Renal pelvis (tissue), 4 donors: Measurements from ENCODE around the gene C3. TPM values are rescaled to one million over a fixed set of nuclear protein-coding genes. Genes with fewer than 3 reads are reported as not detected.

Experiments used
- DNase-seq: peaks from one replicate; pipeline ENCODE4 v3.0.0-alpha.2; 2013
- polyA plus RNA-seq, 3 donors: library from polyadenylated mRNA; unstranded; fragments of 120-200 nt; gene quantifications; one replicate each; pipeline ENCODE4 v1.2.1, GENCODE V29; 2013; ENCODE audit not compliant: insufficient read length in 3 of 3

Gene C3
- polyA plus RNA-seq, 3 donors, result 20.1 to 23.3 (median 21.2) TPM

DNA sequence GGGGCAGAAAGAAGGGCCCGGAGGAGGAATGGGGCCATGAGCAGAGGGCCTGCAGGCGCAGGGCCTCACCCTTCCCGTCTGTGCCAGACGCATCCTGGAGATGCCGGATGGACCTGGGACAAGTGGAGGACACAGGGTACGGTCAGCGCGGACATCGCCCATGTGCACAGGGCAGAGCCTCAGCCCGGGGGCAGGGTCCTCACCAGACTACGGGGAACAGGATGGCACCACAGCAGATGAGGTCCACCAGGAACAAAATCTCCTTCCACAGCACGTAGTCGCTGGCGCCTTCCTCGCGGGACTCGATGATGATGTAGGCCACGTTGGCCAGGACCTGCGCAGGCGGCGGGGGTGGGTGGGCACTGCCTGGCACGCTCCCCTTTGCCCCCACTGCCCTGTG lies 11.4 kb upstream of the C3 start:
- DNase-seq, result no peak

DNA sequence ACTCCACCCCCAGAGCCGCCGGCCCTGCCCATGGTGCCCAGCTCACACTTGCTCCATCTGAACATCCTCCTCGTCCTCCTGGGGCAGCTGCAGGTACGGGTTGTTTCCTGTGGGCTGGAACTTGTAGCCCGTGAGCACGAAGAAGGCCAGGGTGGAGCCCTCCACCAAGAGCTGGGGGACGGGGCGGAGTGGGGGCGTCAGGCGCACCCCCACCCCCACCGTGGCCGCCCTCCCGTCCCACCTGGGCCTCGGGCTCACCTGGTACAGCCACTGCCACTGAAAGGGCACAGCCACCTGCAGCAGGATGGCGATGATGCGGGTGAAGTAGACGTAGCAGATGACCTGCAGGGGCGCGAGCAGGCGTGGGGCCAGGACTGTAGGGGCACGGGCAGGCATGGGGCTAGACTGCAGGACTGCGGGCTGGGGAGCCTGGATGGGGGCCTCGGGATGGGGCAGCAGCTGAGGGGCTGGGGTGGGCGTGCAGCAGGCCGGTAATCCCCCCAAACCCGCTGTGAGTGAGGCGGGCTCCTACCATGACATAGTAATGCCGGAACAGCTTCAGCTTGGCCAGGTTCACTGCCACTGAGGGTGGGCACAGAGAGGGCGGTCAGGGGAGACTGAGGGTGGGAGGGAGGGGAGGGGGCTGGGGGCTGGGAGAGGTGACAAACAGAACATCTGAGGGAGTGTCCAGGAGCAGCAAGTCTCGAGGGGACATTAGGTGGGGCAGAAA lies 10.7 kb upstream of the C3 start:
- no peak for DNase-seq

DNA sequence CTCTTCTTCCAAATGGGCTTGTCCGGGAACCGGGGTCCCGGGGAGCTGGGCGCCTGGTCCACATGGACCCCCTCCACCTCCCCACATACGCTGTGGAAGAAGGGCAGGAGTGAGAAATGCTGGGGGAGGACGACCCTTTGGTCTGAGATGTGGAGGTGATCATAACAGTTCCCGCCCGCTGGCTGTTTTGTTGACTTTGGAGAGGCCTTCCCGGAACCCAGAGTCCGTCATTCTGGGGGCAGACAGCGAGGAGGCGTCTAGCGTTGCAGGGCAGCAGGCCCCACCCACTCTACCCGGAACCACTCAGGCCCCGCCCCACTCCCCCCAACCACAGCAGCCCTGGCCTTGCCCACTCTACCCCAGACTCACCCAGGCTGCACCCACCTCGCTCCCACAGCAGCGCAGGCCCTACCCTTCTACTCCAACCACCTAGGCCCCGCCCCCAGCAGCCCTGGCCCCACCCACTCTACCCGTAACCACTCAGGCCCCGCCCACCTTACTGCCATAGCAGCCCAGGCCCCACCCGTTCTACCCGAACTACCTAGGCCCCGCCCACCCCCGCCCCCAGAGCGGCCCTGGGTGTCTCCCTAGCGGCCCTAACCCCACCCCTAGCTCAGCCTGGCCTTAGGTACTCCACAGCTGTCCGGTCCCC lies 9.8 kb upstream of the C3 start:
- no peak for DNase-seq

DNA sequence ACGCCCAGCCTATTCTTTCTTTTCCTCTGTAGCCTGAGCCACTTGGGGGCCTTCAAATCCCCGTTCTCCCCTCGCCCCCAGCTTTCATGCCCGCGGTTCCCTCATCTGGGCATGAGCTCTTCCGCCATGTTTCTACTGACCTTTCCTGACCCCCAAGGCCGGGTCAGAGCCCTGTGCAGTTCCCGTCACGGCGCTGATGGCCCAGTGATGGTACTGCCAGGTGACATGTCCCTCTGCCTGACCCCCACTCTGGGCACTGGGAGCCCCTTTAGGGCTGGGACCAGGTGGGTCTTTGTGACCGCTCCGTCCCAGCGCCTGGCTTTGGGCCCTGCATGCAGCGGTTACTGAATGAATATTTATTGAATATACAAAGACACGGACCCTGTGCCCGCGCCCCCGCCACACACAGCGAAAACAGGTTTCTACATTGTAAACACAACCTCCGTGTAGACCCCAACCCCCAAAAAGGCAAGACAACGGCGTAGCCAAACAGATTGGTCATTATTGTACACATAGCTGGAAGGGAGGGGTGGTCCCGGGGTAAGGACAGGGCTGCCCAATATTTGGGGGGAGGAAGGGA lies 9.2 kb upstream of the C3 start:
- DNase-seq, result no peak

DNA sequence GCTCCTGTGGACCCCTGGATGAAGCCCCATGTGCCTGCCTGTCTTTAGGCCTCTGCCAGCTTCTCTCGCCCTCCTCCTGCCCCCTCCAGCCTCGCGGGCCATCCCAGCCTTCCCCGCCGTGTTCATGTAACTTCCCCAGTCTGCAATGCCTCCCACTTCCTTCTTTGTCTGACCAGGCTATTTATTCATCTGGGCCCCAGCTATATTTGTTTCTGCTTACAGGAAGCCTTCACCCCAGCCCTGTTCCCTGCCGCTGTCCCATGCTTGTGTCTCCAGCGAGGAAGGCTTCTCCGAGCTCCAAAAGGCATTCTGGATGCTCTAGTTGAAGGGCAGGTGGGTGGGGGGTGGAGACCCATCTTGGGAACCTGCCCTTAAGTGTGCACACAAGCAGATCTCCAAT lies 7.9 kb upstream of the C3 start:
- no peak for DNase-seq

DNA sequence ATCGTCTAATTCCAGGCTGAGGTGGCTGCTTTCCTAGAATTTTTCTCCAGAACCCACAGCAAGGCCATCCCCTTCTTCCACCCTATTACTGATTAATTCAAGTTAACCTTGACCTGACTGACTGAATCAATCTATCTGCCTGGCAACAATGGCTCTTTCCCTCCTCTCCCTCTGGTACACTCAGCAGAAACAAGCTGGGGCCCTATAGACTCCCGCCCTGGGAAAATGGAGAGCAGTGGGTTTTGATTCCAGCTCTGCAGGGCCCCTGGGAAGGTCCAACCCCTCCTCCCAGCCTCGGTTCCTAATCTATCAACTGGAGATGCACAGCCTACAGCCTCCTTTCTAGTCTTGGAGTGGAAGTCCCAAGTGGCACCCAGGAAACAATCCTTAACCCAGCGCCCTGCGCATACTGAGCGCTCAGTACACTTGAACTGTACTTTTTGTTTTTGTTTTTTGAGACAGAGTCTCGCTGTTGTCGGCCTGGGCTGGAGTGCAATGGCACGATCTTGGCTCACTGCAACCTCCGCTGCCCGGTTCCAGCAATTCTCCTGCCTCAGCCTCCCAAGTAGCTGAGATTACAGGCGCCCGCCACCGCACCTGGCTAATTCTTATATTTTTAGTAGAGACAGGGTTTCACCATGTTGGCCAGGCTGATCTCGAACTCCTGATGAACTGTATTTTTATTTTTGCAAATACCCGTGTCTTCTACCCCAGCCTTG lies 5.2 kb upstream of the C3 start:
- no peak for DNase-seq

DNA sequence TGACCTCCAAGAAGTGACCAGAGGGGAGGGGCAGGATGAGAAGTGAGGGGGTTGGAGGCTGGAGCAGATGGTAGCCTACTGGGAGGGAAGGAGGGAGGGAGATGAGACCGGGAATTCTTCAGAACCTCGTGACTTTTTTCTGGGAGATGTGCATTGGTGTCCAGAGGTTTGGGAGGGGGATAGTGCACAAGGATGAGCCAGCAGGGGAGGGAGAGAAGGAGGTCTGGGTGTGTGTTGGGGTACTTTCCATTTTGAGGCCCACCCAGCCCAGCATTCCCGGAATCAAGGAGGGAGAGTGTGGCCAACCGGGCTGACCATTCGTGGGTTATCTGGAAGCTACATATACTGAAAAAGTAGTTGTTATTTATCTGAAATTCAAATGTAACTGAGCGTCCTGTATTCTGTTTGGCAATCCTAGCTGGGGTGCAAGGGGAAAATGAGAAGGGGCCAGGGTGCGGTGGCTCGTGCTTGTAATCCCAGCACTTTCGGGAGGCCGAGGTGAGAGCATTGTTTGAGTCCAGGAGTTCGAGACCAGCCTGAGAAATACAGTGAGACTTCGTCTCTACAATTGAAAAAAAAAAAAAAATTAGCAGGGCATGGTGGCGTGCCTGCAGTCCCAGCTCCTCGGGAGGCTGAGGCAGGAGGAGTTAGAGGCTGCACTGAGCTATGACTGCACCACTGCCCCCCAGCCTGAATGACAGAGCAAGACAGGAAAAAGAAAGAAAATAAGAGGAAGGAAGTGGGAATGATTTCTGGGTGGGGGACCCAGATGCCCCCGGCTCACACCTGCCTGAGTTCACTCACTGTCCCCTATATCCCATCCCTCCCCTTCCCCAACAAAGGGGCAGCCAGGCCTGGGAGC lies 4.4 kb upstream of the C3 start:
- no peak for DNase-seq

DNA sequence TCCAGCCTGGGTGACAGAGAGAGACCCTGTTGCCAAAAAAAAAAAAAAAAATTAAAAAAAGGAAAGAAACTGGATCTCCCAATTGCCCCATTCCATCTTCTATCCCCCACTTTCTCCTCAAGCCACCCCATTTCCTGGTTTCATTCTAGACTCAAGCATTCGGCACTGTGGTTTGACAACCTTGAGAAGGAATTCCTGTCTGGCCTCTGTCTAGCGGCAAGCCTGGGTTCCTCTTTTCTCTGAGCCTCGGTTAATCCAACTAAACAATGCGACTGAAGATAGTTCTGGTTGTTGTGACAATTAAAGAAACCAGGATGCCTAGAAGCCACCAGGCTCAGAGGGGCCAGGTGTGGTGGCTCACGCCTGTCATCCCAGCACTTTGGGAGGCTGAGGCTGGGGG lies 3.3 kb upstream of the C3 start:
- no peak for DNase-seq

DNA sequence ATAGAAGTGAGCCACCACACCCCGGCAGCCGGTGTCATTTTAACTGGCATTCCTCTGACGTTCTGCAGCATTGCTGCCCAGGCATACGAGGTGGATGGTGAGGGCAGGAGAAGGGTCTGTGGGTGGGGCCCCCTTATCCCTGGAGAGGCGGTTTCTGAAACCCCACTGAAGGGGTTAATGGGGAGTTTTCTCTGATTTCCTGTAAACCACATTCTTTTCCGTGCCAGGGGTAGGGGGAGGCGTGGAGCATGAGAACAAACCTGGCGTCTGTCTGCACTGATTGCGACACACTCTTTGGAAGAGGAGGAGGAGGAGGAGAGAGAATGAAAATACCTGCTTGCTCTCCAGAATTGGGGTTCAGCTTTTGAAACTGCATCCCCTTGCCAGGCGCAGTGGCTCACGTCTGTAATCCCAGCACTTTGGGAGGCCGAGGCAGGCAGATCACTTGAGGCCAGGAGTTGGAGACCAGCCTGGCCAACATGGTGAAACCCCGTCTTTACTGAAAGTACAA lies 2.7 kb upstream of the C3 start:
- no peak for DNase-seq

DNA sequence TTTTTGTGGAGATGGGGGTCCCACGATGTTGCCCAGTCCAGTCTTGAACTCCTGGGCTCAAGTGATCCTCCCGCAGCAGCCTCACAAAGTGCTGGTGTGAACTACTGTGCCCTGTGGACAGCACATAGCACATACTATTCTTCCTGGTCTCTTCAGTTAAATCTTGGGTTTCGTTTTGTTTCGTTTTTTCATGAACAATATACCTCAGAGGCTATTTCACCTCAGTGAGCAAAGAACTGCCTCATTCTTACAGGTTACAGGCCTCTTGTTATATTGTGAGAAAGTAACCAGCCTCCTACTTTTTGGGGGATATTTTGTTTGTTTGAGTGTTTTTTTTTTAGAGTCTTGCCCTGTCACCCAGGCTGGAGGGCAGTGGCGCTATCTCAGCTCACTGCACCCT lies 1.3 kb upstream of the C3 start:
- no peak for DNase-seq

DNA sequence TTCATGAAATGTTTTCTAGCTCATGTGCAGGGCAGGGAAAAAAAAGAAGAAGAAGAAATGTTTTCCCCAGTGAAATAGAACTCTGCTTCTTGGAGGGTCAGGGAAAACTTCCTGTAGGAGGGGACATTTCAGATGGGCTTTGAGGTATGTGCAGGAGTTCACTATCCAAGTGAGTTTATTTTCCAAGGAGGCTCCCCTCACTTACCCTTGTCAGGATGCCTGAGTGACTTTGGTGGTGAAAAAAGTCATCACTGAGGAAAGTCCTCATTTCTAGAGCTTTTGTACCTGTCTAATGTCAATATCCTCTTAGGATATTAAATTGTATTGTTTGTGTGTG lies 656 bp upstream of the C3 start:
- no peak for DNase-seq

DNA sequence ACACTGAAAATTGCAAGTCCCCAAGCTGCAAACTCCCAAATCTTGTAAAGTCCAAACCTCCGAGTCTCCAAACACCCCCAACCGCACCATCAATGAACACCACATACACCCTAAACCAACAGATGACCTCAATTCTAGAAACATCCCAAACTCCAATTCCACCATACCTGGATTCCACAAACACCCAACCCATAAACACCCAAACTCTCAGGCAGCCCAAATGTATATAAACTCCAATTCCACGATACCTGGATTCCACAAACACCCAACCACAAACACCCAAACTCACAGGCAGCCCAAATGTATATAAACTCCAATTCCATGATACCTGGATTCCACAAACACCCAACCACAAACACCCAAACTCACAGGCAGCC lies 470 bp downstream of the C3 start:
- no peak for DNase-seq

DNA sequence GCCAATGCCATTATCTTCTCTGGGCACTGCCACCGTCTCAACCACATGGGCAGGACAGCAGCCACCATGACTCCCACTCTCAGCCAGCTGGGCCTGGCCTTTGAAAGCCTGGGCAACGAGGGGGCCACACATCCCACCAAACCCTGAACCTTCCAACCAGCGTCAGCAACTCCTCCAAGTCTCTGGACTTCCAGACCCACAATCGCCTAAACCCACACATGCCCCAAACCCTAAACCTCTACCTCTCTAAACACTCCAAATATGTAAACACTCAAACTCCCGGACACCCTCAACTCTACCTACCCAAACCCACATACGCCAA lies 949 bp downstream of the C3 start:
- DNase-seq, result no peak

DNA sequence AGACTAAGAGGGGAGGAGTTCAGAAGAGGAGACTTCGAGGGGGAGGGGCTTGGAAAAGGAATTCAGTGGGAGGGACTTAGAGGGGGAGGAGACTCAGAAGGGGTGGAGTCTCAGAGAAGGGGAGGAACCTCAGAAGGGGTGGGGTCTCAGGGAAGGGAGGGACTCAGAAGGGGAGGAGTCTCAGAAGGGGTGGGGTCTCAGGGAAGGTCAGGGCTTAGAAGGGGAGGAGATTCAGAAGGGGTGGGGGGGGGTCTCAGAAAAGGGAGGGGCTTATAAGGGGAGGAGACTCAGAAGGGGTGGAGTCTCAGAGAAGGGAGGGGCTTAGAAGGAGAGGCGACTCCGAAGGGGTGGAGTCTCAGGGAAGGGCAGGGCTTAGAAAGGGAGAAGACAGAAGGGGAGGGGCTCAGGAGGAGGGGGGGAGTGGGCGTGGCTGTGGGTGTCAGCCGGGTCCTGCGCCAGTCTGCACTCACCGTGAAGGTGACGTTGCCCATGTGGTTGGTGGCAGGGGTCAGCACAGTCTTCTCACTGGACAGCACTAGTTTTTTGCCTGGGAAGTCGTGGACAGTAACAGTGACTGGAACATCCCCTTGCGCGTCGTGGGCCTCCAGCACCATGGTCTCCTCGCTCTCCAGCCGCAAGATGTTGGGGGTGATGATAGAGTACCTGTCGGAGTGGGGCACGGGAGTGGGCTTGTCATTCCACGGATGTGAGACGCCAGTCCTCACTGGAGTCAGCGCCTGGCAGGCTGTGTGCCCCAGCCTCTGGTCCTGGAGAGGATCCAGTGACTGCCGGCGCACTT lies 1.5 kb downstream of the C3 start:
- DNase-seq, result no peak

DNA sequence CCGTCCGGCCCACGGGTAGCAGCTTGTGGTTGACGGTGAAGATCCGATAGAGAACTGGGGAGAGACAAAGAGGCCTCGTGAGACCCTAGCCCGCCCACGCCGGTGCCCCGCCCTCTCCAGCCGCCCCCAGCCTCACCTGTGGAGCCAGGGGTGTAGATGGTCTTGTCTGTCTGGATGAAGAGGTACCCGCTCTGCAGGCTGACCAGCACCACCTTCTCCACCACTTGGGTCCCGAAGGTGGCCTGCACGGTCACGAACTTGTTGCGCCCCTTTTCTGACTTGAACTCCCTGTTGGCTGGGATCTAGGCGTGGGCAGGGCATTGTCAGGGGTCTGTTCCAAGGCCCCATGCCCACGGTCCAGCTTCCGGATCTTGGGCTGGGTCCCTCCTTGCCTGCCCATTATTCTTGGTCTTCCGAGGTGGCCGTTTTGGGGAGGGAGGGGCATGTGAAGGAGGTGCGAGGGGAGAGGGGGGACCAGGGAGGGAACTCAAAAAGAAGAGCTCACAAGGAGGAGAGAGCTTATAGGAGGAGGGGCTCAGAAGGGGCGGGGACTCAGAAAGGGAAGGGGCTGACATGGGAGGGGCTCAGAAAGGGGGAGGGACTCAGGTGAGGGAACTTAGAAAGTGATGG lies 2.2 kb downstream of the C3 start:
- no peak for DNase-seq

DNA sequence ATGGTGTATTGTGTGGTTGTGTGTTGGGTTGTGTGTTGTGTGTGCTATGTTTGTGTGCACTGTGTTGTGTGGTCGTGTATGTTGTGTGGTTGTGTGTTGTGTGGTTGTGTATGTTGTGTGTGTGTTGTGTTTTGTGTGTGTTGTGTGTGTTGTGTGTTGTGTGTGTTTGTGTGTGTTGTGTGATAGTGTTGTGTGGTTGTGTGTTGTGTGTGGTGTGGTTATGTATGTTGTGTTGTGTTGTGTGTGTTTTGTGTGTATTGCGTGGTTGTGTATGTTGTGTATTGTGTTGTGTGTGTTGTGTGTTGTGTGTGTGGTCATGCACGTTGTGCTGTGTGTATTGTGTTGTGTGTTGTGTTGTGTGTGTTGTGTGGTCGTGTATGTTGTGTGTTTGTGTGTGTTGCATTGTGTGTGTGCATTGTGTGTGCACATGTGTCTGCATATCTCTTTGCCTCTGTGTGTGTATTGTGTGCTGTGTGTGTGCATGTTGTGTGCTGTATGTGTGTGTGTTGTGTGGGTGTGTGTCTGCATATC lies 2.9 kb downstream of the C3 start:
- DNase-seq, result no peak

DNA sequence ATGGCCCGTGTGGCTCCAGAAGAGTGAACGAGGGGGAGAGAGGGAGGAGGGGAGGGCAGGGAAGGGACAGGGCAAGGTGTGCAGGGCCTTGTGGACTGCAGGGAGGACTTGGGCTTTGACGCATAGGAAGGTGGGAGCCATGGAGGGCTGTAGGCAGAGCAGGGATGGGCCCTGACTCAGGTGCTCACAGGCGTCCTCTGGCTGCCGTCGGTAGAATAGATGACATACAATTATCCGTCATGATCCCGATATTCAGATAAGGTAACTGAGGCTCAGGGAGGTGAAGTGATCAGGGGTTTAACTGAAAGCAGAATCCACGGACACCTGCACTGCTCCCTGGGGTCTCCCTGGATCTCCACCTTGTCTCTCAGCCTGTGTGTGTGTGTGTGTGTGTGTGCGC lies 3.4 kb downstream of the C3 start:
- DNase-seq, result no peak

DNA sequence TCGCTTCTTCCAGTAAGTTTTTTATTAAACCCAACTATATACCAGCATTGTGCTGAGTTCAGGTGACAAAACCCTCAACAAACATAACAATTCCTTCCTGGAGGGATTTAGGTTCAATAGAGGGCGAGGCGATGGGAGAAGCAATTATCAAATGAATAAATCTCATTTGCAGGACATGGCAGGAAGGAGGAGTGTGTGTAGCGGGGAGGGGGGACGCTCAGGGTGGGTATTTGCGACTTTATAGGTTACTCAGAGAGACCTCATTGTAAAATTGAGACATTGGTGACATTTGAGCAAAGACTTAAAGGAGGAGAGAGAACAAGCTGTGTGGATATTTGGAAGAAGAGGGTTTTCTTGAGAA lies 3.9 kb downstream of the C3 start:
- DNase-seq, result no peak

DNA sequence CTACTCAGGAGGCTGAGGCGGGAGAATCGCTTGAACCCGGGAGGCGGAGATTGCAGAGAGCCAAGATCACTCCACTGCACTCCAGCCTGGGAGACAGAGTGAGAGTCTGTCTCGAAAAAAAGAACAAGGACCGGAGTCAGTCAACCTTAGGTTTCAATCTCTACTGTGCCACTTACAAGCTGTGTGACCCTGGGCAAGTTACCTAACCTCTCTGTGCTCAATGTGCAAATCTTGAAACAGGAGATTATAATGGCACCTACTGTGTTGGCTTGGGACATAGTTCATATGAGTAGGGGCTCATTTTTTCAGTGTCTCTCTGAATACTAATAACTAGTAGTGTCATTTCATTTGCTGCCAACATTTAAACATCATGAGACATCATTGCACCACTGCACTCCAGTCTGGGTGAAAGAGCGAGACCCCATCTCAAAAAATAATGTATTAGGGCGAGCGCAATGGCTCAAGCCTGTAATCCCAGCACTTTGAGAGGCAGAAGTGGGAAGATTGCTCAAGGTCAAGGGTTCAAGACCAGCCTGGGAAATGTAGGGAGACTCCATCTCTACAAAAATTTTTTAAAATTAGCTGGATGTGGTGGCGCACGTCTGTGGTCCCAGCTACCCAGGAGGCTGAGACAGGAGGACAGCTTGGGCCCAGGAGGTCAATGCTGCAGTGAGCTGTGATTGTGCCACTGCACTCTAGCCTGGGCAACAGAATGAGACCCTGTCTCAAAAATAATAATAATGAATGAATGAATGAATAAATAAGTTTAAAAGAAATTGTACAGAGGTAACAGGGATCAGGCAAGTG lies 5.5 kb downstream of the C3 start:
- DNase-seq, result no peak
